GM13976 (cell line): ENCODE measurements around the gene CLEC19A.

Source experiments
- DNase-seq: peaks from one replicate; pipeline ENCODE4 v3.0.0; 2012; ENCODE audit warnings: low spot score
- CTCF ChIP-seq: IDR thresholded peaks from 2 replicates; pipeline ENCODE4 v1.5.1; 2012; ENCODE audit warnings: borderline replicate concordance, mild to moderate bottlenecking; ENCODE audit not compliant: insufficient read depth; ENCODE audit errors: extremely low read depth, missing control alignments, control extremely low read depth
- in situ Hi-C: fragments of 300-500 bp; cut with MboI; formaldehyde crosslinking; loops from one replicate; pipeline ENCODE4 v1.12.0; 2022; ENCODE audit warnings: low sequenced_read_pairs, mixed read lengths, inconsistent platforms; ENCODE audit not compliant: unreplicated experiment

CLEC19A gene

DNA sequence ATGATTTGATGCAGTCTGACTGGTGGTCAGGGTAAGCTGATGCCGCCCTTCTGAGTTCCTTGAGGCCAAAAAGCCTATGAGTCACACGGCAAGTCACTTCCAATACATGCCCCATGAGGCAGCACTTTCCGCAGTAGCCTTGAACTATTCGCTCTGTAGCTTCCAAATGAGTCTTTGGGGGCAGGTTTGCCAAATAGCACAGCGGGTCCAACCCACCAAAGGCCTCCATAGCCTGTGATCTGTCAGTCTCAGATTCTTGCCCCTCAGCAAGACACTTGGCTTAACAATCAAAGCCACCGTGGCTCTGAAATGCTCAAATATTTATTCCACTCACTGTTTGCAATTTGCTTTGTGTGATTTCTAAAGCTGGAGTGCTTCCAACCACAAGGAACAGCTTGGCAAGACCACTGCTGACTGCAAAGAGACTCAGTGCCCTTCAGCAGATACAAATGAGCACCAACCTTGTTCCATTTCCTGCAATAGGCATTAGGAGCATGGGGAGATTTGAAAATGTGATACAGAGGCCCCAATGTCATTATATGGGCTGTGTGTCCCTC is 45.4 kb downstream of the CLEC19A start:
- no peak for DNase-seq
- in situ Hi-C loops = no loop called here
- no peak for TF ChIP-seq CTCF

DNA sequence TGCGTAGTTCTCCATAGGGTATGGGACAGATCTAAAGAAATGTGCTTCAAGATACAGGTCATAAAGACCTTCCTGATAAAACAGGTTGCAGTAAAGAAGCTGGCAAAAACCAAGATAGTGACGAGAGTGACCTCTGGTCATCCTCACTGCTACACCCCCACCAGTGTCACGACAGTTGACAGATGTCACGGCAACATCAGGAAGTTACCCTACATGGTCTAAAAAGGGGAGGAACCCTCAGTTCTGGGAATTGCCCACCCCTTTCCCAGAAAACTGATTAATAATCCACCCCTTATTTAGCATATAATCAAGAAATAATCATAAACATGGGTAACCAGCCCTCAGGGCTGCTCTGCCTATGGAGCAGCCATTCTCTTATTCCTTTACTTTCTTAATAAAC is 46.3 kb downstream of the CLEC19A start:
- no peak for DNase-seq
- TF ChIP-seq CTCF = no peak
- in situ Hi-C loops = no loop called here

DNA sequence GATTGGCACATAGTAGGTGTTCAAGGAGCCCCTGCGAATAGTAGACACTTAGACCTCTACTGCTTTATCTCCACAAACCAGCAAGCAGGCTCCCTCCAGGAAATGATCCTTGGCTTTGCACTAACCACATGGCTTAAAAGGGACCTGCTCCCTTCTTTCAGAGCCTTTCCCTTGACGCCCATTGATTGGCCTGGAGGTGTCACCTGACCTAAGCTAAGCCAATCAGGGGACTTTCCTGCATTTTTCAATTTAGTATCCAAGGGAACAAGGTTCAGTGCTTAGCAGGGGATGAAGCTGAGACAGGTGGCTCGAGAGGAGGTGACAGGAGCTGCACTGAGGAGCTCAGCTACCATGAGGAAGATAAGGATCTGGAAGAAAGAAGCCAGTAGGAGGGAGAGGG is 52.8 kb downstream of the CLEC19A start:
- no peak for TF ChIP-seq CTCF
- DNase-seq = no peak
- in situ Hi-C loops = no loop called here

DNA sequence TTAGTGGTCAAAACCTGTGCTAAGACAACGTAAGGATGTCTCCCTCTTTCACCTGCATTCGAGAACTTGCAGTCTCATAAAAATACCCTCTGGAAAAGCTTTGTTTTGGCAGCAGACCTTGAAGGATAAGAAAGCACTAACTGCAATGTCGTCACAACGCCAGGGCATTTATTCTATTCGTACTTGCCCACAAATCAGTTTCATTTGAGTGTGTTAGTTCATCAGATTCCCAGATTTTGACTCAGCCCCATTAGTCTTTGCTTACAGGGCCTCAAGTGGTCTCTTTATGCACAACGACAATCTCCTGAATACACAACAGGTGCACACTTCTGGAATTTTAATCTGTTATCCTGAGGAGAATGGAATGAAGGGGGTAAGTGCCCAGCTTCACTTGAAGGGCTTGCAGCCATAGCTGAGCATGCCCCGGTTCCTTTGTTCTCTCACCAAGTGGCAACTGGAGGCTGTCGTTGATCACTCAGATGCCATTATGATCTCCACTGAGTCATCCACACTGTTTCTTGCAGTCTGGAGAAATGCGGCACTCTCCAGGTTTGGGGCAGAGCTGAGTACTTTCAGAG is 58.8 kb downstream of the CLEC19A start:
- no peak for TF ChIP-seq CTCF
- no peak for DNase-seq
- in situ Hi-C loops = no loop called here

GRCh38 chr16:19344980-19345379 is 59.4 kb downstream of the CLEC19A start:
- in situ Hi-C loops = no loop called here
- no peak for DNase-seq
- no peak for TF ChIP-seq CTCF

- TF ChIP-seq CTCF = no peak
- DNase-seq = no peak
- in situ Hi-C loops = no loop called here
These were observed 60.9 kb downstream of the CLEC19A start for GRCh38 chr16:19346335-19346922.
